ENCODE data around the gene AKNA. TPM values are rescaled to one million over a fixed set of nuclear protein-coding genes. Genes with fewer than 3 reads are reported as not detected.

Gene AKNA
- total RNA-seq, 1 donor, result 27.9 TPM

DNA sequence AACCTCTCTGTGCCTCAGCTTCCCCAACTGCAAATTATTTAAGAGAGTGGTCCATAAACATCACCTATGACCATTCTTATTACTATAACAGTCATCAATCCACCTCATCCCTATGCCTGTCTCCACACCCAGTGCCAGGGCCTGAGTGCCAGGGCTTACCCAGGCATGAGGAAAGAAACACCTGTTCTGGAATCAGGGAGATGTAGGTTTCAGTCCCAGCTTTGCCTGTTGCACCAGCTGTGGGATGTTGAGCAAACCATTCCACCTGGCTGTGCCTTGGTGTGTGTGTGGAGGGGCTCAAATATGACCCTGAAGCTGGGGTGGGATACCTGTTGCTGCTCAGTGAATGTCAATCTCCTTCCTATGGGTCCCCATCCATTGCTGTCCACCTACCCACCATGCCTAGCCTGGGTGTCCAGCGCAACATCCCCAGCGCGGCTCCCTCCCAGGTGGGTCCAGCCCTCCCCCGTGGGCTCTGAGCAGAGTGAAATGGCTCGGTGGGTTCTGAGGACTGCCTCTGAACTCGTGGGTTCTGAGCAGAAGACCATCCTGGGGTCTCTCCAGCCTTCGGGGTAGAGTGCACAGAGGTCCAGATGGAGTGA, 16.3 kb downstream of the AKNA start:
- Histone ChIP-seq H3K27me3 (ENCODE audit: insufficient read depth, low read length) (no peaks in the 10 kb centered on the region), H3K79me2 (ENCODE audit: insufficient read depth, low read length) (no peaks in the 10 kb centered on the region), H4K20me1 (ENCODE audit: insufficient read depth, low read length) (peaks cover 4% of the 10 kb centered on the region)

DNA sequence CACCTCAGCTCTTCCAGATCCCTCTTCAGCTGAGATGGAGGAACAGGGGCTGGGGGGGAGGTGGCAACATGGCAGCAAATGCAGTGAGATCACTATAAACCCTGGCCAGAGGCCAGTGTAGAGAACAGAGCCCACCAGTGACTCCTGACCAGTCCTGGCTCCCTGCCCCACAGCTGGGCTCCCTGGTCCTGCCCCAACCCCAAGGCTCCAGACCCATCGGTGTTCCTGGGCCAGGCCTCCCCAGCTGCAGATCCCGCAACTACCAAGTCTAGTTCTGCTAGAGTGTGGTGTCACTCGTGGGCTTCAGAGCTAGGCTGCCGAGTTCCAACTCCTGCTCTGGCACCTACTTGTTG, 16.8 kb downstream of the AKNA start:
- H3K4me2 ChIP-seq (ENCODE audit: insufficient read depth, low read length), result no peak overlapping the region
- no peaks in the 10 kb centered on the region for H3K27me3 ChIP-seq (ENCODE audit: insufficient read depth, low read length)
- peaks cover 4% of the 10 kb centered on the region for H4K20me1 ChIP-seq (ENCODE audit: insufficient read depth, low read length)
- no peak overlapping the region for H3K4me3 ChIP-seq (ENCODE audit: insufficient read depth, low read length)
- no peak overlapping the region for H3K27ac ChIP-seq (ENCODE audit: low read depth, low read length)
- DNase-seq (ENCODE audit: insufficient read length, low spot score, missing footprints), result no peak
- H3K79me2 ChIP-seq (ENCODE audit: insufficient read depth, low read length), result no peaks in the 10 kb centered on the region
- peaks cover 10% of the 10 kb centered on the region for H3K36me3 ChIP-seq (ENCODE audit: insufficient read depth, low read length)
- no peak overlapping the region for H2AFZ ChIP-seq (ENCODE audit: low read length)
- H3K9me3 ChIP-seq (ENCODE audit: low read depth, low read length), result no peaks in the 10 kb centered on the region
- H3K4me1 ChIP-seq (ENCODE audit: insufficient read depth, low read length), result peaks cover 19% of the 10 kb centered on the region
- TF ChIP-seq, protein P1, sequence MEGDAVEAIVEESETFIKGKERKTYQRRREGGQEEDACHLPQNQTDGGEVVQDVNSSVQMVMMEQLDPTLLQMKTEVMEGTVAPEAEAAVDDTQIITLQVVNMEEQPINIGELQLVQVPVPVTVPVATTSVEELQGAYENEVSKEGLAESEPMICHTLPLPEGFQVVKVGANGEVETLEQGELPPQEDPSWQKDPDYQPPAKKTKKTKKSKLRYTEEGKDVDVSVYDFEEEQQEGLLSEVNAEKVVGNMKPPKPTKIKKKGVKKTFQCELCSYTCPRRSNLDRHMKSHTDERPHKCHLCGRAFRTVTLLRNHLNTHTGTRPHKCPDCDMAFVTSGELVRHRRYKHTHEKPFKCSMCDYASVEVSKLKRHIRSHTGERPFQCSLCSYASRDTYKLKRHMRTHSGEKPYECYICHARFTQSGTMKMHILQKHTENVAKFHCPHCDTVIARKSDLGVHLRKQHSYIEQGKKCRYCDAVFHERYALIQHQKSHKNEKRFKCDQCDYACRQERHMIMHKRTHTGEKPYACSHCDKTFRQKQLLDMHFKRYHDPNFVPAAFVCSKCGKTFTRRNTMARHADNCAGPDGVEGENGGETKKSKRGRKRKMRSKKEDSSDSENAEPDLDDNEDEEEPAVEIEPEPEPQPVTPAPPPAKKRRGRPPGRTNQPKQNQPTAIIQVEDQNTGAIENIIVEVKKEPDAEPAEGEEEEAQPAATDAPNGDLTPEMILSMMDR (IDR thresholded peaks at IDR 0.05; ENCODE audit: extremely low read depth, low read depth, low read length), result no peak

More for the DNA sequence above, 16.3 kb downstream of the AKNA start:
- no peak overlapping the region for H3K4me2 ChIP-seq (ENCODE audit: insufficient read depth, low read length)
- H3K4me1 ChIP-seq (ENCODE audit: insufficient read depth, low read length), result peaks cover 15% of the 10 kb centered on the region
- TF ChIP-seq, protein P1 (IDR thresholded peaks at IDR 0.05; ENCODE audit: extremely low read depth, low read depth, low read length), result no peak
- H3K36me3 ChIP-seq (ENCODE audit: insufficient read depth, low read length), result peaks cover 10% of the 10 kb centered on the region
- no peak overlapping the region for H3K4me3 ChIP-seq (ENCODE audit: insufficient read depth, low read length)
- no peak for DNase-seq (ENCODE audit: insufficient read length, low spot score, missing footprints)
- no peak overlapping the region for H2AFZ ChIP-seq (ENCODE audit: low read length)
- H3K9me3 ChIP-seq (ENCODE audit: low read depth, low read length), result no peaks in the 10 kb centered on the region
- no peak overlapping the region for H3K27ac ChIP-seq (ENCODE audit: low read depth, low read length)

DNA sequence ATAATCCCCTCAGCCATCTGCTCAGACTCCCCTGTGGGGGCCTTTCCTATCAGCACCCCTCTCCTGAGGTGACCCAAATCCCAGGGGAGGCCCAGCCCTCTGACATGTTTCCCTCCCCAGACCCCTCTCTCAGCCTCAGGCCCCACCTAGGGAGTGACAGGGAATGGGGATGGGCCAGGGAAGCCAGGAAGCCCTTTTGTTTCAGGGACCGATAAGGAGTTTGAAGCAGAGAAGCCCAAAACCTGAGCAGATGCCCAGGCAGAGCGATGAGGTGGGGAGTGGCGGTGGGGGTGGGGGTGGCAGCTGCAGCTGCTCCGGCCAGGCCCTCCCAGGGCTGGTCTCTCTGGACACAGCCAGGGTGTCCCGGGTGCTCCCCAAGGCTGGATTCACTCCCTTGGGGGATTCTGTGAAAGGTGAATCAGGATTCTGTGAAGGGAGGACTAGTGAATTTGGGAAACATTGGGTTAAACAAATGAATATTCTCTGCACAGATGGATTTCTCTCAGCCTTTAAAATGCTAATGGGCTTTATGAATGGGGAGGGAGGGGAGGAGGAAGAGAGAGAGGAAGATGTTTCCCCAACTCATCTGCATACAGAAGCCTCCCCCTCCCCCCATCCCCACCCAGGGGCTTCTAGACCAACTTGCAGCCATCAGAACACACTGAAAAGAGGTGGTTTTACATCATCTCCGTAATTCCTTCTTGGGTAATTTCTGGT, 17.4 kb downstream of the AKNA start:
- no peak overlapping the region for H3K27ac ChIP-seq (ENCODE audit: low read depth, low read length)
- TF ChIP-seq, protein P1 (IDR thresholded peaks at IDR 0.05; ENCODE audit: extremely low read depth, low read depth, low read length), result no peak
- H3K27me3 ChIP-seq (ENCODE audit: insufficient read depth, low read length), result no peaks in the 10 kb centered on the region
- peaks cover 10% of the 10 kb centered on the region for H3K36me3 ChIP-seq (ENCODE audit: insufficient read depth, low read length)
- H4K20me1 ChIP-seq (ENCODE audit: insufficient read depth, low read length), result peaks cover 4% of the 10 kb centered on the region
- no peak overlapping the region for H2AFZ ChIP-seq (ENCODE audit: low read length)
- H3K9me3 ChIP-seq (ENCODE audit: low read depth, low read length), result no peaks in the 10 kb centered on the region
- H3K4me1 ChIP-seq (ENCODE audit: insufficient read depth, low read length), result peaks cover 23% of the 10 kb centered on the region
- H3K4me2 ChIP-seq (ENCODE audit: insufficient read depth, low read length), result no peak overlapping the region
- no peaks in the 10 kb centered on the region for H3K79me2 ChIP-seq (ENCODE audit: insufficient read depth, low read length)
- no peak overlapping the region for H3K4me3 ChIP-seq (ENCODE audit: insufficient read depth, low read length)
- no peak for DNase-seq (ENCODE audit: insufficient read length, low spot score, missing footprints)
